ENCODE data around the gene NDST1. TPM values are rescaled to one million over a fixed set of nuclear protein-coding genes. Genes with fewer than 3 reads are reported as not detected.

The NDST1 gene
- total RNA-seq, 1 donor, result 36.2 TPM

- TF ChIP-seq CTCF (IDR thresholded peaks at IDR 0.05; ENCODE audit: insufficient read depth, low read length), result no peak
- no peak for DNase-seq (ENCODE audit: low read depth)
- H3K4me3 ChIP-seq (ENCODE audit: low read depth, low read length), result no peak overlapping the region
Observed at GRCh38 chr5:150605546-150605945, 97.6 kb downstream of the NDST1 start.

- TF ChIP-seq CTCF (IDR thresholded peaks at IDR 0.05; ENCODE audit: insufficient read depth, low read length), result no peak
- no peak overlapping the region for H3K4me3 ChIP-seq (ENCODE audit: low read depth, low read length)
- DNase-seq (ENCODE audit: low read depth), result no peak
Observed at GRCh38 chr5:150606476-150606875, 98.5 kb downstream of the NDST1 start.

- TF ChIP-seq CTCF (IDR thresholded peaks at IDR 0.05; ENCODE audit: insufficient read depth, low read length), result no peak
- DNase-seq (ENCODE audit: low read depth), result no peak
Observed at GRCh38 chr5:150607105-150607504, 99.2 kb downstream of the NDST1 start.

More at GRCh38 chr5:150607105-150607504, 99.2 kb downstream of the NDST1 start:
- H3K4me3 ChIP-seq (ENCODE audit: low read depth, low read length), result no peak overlapping the region

Other genes with a start within 250 kb of the NDST1 start
- 0.09 TPM in 1 of 2 replicates, not detected in the other for gene CAMK2A, start 218.4 kb upstream of the NDST1 start, total RNA-seq (ENCODE audit: low replicate concordance)
- 1.5 and 2.1 TPM in 2 replicates for gene ARSI, start 205.2 kb upstream of the NDST1 start, total RNA-seq (ENCODE audit: low replicate concordance)
- 8.3 and 23.1 TPM in 2 replicates for gene TCOF1, start 150.4 kb upstream of the NDST1 start, total RNA-seq (ENCODE audit: low replicate concordance)
- 0.41 and 1.1 TPM in 2 replicates for gene CD74, start 95.2 kb upstream of the NDST1 start, total RNA-seq (ENCODE audit: low replicate concordance)
- gene RPS14, start 58.4 kb upstream of the NDST1 start, total RNA-seq (ENCODE audit: low replicate concordance), result 3,673 and 3,861 TPM in 2 replicates
- gene SYNPO, start 132.5 kb downstream of the NDST1 start, total RNA-seq (ENCODE audit: low replicate concordance), result 3.9 and 4.6 TPM in 2 replicates
- gene MYOZ3, start 153.1 kb downstream of the NDST1 start, total RNA-seq (ENCODE audit: low replicate concordance), result 0.16 and 0.72 TPM in 2 replicates
- gene RBM22, start 192.9 kb downstream of the NDST1 start, total RNA-seq (ENCODE audit: low replicate concordance), result 35.7 and 60.4 TPM in 2 replicates